NT2/D1 (cell line): ENCODE data around the gene TRMT2A.

Source experiments
- DNase-seq: peaks from one replicate; pipeline ENCODE4 v3.0.0-alpha.2; 2011; ENCODE audit warnings: low read depth, low spot score
- H3K27me3 ChIP-seq: 2 replicates; pipeline ENCODE4 v1.6.0; 2011; ENCODE audit warnings: mild to moderate bottlenecking; ENCODE audit not compliant: insufficient read length, insufficient read depth
- H3K36me3 ChIP-seq: 2 replicates; pipeline ENCODE4 v1.6.1; 2011; ENCODE audit warnings: mild to moderate bottlenecking, low read length, mixed read lengths; ENCODE audit not compliant: insufficient read depth, insufficient read length
- H3K4me1 ChIP-seq: 2 replicates; pipeline ENCODE4 v1.5.1; 2011; ENCODE audit not compliant: insufficient read depth, insufficient read length
- H3K4me3 ChIP-seq: 2 replicates; pipeline ENCODE4 v1.5.1; 2011; ENCODE audit warnings: low read depth; ENCODE audit not compliant: insufficient read length
- H3K9ac ChIP-seq: 2 replicates; pipeline ENCODE4 v1.6.0; 2011; ENCODE audit warnings: low read depth; ENCODE audit not compliant: insufficient read length
- H3K9me3 ChIP-seq: 2 replicates; pipeline ENCODE4 v1.5.1; 2011; ENCODE audit warnings: mild to moderate bottlenecking, low read length; ENCODE audit not compliant: insufficient read depth
- SUZ12 ChIP-seq: IDR thresholded peaks from 2 replicates; pipeline ENCODE4 v1.6.1; 2011; ENCODE audit not compliant: insufficient read length, insufficient read depth; ENCODE audit errors: extremely low read depth
- YY1 ChIP-seq: IDR thresholded peaks from 2 replicates; pipeline ENCODE4 v1.6.1; 2011; ENCODE audit not compliant: insufficient read length, insufficient read depth
- ZNF274 ChIP-seq: IDR thresholded peaks from 2 replicates; pipeline ENCODE4 v1.6.1; 2011; ENCODE audit warnings: mild to moderate bottlenecking, low read depth, low read length

The TRMT2A gene

DNA sequence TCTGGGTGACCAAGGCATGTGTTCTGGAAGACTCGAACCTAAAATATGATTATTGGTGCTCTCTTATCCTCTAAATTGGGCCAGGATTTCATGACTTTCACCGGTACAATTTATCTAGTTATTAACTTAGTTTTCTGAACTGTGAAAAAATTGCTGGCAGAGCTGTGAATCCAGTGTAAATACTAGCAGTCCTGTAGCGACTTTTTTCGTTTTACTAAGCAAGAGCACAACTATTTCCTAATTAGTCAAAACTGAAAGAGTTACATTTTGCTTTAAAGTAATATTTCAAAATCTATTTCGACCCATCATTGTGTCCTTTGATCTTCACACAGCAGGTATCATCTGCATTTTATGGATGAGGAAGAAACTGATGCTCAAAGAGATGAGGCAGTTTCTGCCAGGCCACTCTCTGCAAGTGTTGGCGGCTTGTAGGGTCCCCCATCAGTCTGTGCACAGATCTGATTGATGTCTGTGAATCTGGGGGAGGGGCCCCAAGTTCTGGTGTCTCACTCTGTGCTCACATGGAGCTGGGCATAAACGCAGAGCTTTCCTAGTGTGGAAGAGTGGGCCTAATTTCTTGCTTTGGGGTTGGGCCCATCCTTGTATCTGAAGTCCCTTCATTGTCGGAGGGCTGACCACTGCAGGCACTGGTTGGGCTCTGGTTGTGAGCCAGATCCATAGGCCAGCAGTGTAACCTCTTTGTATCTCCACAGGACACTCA is 1.4 kb upstream of the TRMT2A start:
- Histone ChIP-seq H3K9ac (peak overlapping the region; percentile 98), H3K4me1 (peaks cover 8% of the 10 kb centered on the region), H3K36me3 (peaks cover 76% of the 10 kb centered on the region), H3K9me3 (no peaks in the 10 kb centered on the region), H3K4me3 (peak overlapping the region; percentile 83), H3K27me3 (no peaks in the 10 kb centered on the region)
- TF ChIP-seq SUZ12, result no peak
- no peak for TF ChIP-seq ZNF274
- DNase-seq, result no peak

DNA sequence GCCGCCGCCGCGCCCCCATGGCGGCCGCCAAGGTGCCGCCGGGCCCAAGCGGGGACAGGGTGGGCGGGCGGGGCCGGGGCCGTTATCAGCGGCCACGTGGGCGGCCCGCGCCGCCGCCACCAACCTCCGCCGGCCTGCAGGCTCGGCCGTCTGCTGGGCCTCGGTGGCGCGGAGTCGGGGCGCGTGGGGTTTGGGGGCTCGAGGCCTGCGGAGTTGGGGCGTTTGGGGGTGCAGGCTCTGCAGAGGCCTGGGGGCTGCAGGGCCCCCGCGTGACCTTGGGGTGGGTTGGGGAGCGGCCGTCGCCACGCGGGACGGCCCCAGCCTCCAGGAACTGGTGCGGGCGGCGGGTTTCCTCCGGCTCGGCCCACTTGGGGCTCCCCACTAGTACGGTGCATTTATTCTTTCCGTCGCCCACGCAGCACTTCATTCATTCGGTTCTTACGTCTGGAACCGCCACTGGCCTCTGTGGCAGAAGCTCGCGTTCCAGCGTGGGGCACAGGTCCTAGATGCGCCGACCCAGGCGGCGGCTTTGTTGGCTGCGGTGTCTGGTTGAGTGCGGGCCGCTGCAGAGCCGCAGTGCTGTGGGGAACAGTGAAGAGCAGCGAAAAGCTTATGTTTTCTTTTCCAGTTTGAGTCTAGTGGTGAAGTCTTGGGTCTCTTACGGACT is 740 bp upstream of the TRMT2A start:
- Histone ChIP-seq H3K4me1 (peaks cover 8% of the 10 kb centered on the region), H3K36me3 (peaks cover 78% of the 10 kb centered on the region), H3K4me3 (peak overlapping the region; percentile 83), H3K27me3 (no peaks in the 10 kb centered on the region), H3K9me3 (no peaks in the 10 kb centered on the region), H3K9ac (peak overlapping the region; percentile 98)
- DNase-seq, result no peak
- TF ChIP-seq ZNF274 (no peak), SUZ12 (no peak), YY1 (no peak)

DNA sequence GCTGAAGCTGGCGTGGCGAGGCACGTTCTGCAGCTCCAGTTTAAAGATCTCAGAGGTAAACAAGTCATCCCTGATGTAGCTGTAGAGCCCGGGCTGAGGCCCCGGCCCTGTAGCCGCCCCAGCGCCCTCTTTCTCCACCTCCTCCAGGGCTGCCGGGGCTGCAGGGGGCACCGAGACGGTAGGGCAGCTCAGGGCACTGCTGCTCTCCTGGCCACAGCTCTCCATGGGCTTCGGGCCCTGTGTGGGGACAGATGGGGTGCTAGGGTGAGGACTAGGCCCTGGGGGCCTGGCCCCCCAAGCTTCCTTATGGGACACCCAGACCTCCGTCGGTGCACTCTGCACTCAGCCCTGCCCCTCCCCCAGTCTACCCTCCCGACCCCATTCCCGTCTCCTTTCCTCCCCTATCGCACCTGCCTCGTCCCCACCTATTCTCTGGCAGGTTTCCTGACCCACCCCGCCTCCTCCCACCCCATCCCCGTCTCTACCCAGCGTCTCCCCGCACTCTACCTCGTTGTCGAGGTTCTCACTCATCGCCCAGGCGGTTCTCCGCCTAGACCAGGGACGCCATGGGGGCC is 563 bp downstream of the TRMT2A start:
- no peak for TF ChIP-seq SUZ12
- TF ChIP-seq YY1, result no peak
- peak overlapping the region; percentile 92 for H3K4me3 ChIP-seq
- peak overlapping the region; percentile 96 for H3K9ac ChIP-seq
- no peaks in the 10 kb centered on the region for H3K27me3 ChIP-seq
- DNase-seq, result no peak
- H3K4me1 ChIP-seq, result peaks cover 8% of the 10 kb centered on the region
- peaks cover 77% of the 10 kb centered on the region for H3K36me3 ChIP-seq
- H3K9me3 ChIP-seq, result no peaks in the 10 kb centered on the region

DNA sequence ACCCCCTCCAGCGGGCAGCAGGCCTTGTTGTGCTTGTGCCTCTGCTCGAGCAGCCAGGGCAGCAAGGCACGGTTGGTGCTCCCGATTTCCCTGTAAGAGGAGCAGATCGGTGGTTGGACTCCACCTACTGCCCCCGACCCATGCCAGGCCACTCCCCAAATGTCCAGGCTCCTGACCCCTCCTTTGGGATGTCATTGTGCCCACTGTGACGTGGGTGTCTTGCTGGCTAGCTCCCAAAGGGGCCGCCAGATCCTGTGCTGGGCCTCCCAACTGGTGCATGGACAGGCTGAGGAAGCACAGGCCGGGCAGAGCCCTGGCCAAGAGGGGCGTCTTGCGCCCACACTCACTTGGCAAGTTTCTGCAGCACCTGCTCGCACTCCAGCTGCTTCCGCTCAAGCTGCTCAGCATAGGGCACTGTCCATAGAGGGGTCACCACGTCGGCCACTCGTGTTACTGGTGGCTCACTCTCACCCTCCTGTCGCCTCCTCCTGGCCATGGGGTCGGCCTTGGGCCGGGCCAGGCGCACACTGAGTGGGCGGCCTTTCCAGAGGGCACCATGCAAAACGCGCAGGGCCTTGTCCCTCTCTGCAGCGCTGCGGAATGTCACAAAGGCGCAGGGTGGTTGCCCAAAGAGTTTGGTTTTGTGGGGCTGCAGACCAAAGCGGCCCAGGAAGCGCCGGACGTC is 1.2 kb downstream of the TRMT2A start, which contains the start of gene RANBP1:
Gene RANBP1 (plus strand): TSS at position 414 of the 685 bp plus-strand sequence. CDS start 81 bp downstream, at position 495.
- TF ChIP-seq ZNF274, result no peak
- TF ChIP-seq YY1, result no peak
- no peak for TF ChIP-seq SUZ12
- Histone ChIP-seq H3K4me3 (peak within 1 kb of the TSS; percentile 92), H3K9me3 (no peaks in the 10 kb centered on the region), H3K9ac (peak within 1 kb of the TSS; percentile 96), H3K4me1 (peaks cover 8% of the 10 kb centered on the region), H3K27me3 (no peaks in the 10 kb centered on the region), H3K36me3 (peaks cover 80% of the 10 kb centered on the region)
- no peak for DNase-seq

DNA sequence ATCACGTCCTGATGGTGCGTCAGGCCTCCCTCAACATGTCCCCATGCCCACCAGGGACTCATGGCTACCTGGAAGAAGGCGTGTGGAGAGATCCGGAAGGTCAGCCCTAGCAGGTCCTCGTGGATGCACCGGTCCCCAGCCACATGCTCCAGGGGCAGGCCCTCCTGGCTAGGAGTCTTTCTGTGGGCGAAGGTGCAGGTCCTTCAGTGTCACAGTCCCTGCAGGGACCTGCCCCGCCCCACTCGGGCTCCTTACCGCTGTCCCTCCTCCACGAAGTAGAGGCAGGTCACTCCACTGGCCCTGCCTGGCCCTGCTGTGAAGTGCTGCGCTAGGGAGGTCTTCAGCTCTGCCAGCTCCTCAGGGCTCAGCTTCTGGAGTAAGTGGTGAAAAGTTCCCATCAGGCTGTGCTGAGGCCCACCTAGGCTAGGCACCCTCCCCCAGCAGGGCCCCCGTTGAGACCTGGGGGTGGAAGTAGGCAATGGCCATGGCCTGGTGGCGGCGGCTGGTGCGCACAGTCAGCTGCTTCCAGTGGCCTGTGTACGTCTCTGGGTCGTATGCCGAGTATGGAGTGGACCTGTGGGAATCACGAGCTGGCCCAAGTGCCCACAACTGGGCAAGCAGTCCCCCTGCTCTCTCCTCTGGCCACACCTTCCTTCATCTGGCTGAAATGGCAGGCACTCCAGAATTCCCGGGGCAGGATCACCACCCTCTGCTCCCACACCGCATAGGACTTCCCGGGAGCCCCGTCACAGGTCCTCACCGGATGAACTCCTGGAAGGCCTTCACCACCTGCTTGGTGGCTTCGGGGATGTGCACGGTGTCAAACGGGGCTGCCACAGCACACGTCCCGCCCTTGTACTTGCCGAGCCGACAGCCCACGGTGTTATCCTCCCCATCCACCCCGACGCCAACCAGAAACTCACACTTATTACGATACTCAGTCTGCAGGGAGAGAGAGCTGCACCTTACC is 2.2 kb downstream of the TRMT2A start:
- peaks cover 80% of the 10 kb centered on the region for H3K36me3 ChIP-seq
- no peak for TF ChIP-seq YY1
- no peak for TF ChIP-seq ZNF274
- TF ChIP-seq SUZ12, result no peak
- H3K9ac ChIP-seq, result peak overlapping the region; percentile 96
- H3K4me3 ChIP-seq, result no peak overlapping the region
- H3K9me3 ChIP-seq, result no peaks in the 10 kb centered on the region
- DNase-seq, result no peak
- no peaks in the 10 kb centered on the region for H3K27me3 ChIP-seq
- H3K4me1 ChIP-seq, result peaks cover 6% of the 10 kb centered on the region

DNA sequence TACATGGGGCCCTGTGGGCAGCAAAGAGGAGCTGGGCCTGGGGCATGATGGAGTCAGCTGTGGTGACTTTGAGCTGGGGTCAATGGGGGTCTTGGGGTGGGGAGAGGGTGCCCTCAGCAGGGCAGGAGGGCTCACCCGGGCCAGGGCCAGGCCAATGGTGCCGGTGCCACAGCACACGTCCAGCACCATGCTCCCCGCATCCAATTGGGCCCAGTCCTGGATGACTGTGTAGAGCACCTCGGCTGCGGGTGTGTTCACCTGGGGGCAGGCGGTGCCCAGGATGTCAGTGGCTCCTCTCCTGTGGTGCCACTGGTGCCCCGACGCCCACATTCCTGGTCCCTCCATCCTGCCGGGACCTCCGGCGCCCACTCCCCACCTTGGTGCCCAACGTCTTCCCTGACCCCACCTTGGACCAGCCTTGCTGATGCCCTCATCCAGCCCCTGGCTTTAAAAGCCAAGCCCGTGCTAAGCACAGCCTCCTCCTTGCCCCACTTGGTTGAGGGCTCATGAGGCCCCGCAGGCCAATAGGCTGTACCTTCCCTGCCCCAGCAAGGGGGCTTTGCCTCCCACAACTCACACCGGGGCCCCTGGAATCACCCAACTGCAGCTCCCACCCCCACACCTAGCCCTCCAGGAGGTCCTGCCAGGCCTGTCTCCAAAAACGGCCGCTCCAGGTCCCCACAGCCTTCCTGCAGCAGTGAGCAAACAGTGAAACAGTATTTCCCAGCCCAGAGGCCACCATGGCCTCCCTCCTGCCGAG is 3.3 kb downstream of the TRMT2A start:
- Histone ChIP-seq H3K27me3 (no peaks in the 10 kb centered on the region), H3K4me1 (peaks cover 6% of the 10 kb centered on the region), H3K9me3 (no peaks in the 10 kb centered on the region), H3K4me3 (no peak overlapping the region), H3K9ac (no peak overlapping the region), H3K36me3 (peaks cover 82% of the 10 kb centered on the region)
- TF ChIP-seq ZNF274 (no peak), SUZ12 (no peak), YY1 (no peak)
- DNase-seq, result no peak
